ENCODE results near the gene SCGB3A1. TPM values are rescaled to one million over a fixed set of nuclear protein-coding genes. Genes with fewer than 3 reads are reported as not detected.
A peak's percentile ranks its signal among the peaks of the same experiment; 100 is the strongest.

SCGB3A1 gene
- total RNA-seq, 1 donor from 2014 or later, result 86.9 TPM

- intact Hi-C loops (cut with DNase I), result no loop called here
Observed at GRCh38 chr5:180598316-180598701, 7.0 kb upstream of the SCGB3A1 start.

GRCh38 chr5:180596668-180597231 lies 5.5 kb upstream of the SCGB3A1 start:
- Histone ChIP-seq H3K9me3 (no peaks in the 10 kb centered on the region), H3K36me3 (no peaks in the 10 kb centered on the region), H3K27ac (no peak overlapping the region), H3K4me1 (peaks cover 5% of the 10 kb centered on the region), H3K27me3 (peaks cover under 1% of the 10 kb centered on the region), H3K4me3 (no peak overlapping the region)
- intact Hi-C loops (cut with DNase I), result no loop called here
- peak; percentile 66 for DNase-seq
- peak; percentile 4 for ATAC-seq
- no peak for TF ChIP-seq CTCF (IDR thresholded peaks at IDR 0.05)

More at GRCh38 chr5:180598316-180598701, 7.0 kb upstream of the SCGB3A1 start:
- no peak for TF ChIP-seq CTCF (IDR thresholded peaks at IDR 0.05)
- Histone ChIP-seq H3K9me3 (no peaks in the 10 kb centered on the region), H3K4me3 (no peak overlapping the region), H3K36me3 (no peaks in the 10 kb centered on the region), H3K27me3 (no peaks in the 10 kb centered on the region), H3K27ac (no peak overlapping the region), H3K4me1 (peaks cover 4% of the 10 kb centered on the region)
- ATAC-seq, result no peak
- DNase-seq, result peak; percentile 59

- H3K27ac ChIP-seq, result no peak overlapping the region
- no peak for DNase-seq
Observed at GRCh38 chr5:180596115-180596667, 4.9 kb upstream of the SCGB3A1 start.

GRCh38 chr5:180595381-180596114 lies 4.2 kb upstream of the SCGB3A1 start:
- Histone ChIP-seq H3K36me3 (no peaks in the 10 kb centered on the region), H3K9me3 (no peaks in the 10 kb centered on the region), H3K4me3 (no peak overlapping the region), H3K27ac (no peak overlapping the region), H3K4me1 (peaks cover 14% of the 10 kb centered on the region), H3K27me3 (peaks cover 12% of the 10 kb centered on the region)
- ATAC-seq (peak; percentile 8), DNase-seq (peak; percentile 71)
- TF ChIP-seq CTCF (IDR thresholded peaks at IDR 0.05), result no peak
- intact Hi-C loops (cut with DNase I), result no loop called here

More at GRCh38 chr5:180596115-180596667, 4.9 kb upstream of the SCGB3A1 start:
- Histone ChIP-seq H3K4me1 (peaks cover 9% of the 10 kb centered on the region), H3K4me3 (no peak overlapping the region), H3K36me3 (no peaks in the 10 kb centered on the region), H3K27me3 (peaks cover 6% of the 10 kb centered on the region), H3K9me3 (no peaks in the 10 kb centered on the region)
- intact Hi-C loops (cut with DNase I), result no loop called here
- TF ChIP-seq CTCF (IDR thresholded peaks at IDR 0.05), result no peak
- ATAC-seq, result no peak

GRCh38 chr5:180595046-180595379 lies 3.7 kb upstream of the SCGB3A1 start:
- Histone ChIP-seq H3K27me3 (peaks cover 18% of the 10 kb centered on the region), H3K36me3 (no peaks in the 10 kb centered on the region), H3K9me3 (no peaks in the 10 kb centered on the region), H3K27ac (no peak overlapping the region), H3K4me1 (peaks cover 20% of the 10 kb centered on the region), H3K4me3 (no peak overlapping the region)
- intact Hi-C loops (cut with DNase I), result no loop called here
- TF ChIP-seq CTCF (IDR thresholded peaks at IDR 0.05), result no peak
- ATAC-seq (no peak), DNase-seq (no peak)
